GM19328 (cell line): ENCODE data around the gene KCNK15.

Source experiments
- ATAC-seq: cut with Tn5 transposase; IDR thresholded peaks from one replicate; pipeline ENCODE4 v1.9.1; 2021; ENCODE audit warnings: mild to moderate bottlenecking, moderate library complexity; ENCODE audit not compliant: unreplicated experiment

Gene KCNK15

GRCh38 chr20:44715499-44716308, 30.0 kb upstream of the KCNK15 start:
- ATAC-seq = no peak

GRCh38 chr20:44716309-44717106, 29.2 kb upstream of the KCNK15 start:
- no peak for ATAC-seq

- ATAC-seq = no peak
Measured at GRCh38 chr20:44717986-44718385, 27.7 kb upstream of the KCNK15 start.

DNA sequence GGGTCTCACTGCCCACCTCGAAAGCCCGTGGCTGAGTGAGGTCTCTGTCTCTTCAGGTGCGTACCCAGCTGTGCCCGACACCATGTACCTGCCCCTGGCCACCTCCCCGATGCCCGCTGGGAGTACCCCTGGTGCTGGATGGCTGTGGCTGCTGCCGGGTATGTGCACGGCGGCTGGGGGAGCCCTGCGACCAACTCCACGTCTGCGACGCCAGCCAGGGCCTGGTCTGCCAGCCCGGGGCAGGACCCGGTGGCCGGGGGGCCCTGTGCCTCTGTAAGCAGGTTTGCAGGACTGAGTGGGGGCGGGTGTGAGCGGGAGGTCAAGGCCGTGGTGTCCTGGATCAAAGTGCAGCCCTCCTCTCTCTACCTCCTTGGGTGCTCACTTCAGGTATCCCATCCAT, 25.8 kb upstream of the KCNK15 start:
- no peak for ATAC-seq

DNA sequence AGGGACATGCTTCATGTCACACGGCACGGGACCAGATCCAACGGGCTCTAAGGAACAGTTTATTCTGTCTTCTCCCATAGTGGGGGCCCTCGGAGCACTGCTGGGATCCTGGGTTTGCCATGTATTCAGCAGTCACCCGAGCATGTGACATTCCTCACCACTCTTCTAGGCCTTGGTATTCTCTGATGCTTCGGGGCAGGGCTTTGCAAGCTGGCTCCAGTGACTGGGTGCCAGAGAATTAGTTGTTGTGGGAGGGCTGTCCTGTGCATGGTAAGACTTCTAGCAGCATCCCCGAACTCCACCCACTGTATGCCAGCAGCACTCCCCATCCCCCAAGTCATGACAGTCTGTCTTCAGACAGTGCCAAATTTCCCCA, 25.1 kb upstream of the KCNK15 start:
- no peak for ATAC-seq

- ATAC-seq = no peak
Measured at GRCh38 chr20:44720997-44721784, 24.5 kb upstream of the KCNK15 start.

DNA sequence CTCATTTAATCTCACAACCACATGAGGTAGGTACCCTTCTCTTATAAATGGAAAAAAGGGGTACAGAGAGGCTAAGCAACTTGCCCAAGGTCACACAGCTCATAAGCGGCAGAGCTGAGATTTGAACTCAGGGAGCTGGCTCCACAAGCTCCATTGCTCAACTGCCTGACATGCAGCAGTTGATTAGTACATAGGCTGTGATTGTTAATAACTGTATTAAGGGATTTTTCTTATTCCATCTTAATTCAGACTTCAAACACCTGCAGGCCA, 23.9 kb upstream of the KCNK15 start:
- no peak for ATAC-seq

DNA sequence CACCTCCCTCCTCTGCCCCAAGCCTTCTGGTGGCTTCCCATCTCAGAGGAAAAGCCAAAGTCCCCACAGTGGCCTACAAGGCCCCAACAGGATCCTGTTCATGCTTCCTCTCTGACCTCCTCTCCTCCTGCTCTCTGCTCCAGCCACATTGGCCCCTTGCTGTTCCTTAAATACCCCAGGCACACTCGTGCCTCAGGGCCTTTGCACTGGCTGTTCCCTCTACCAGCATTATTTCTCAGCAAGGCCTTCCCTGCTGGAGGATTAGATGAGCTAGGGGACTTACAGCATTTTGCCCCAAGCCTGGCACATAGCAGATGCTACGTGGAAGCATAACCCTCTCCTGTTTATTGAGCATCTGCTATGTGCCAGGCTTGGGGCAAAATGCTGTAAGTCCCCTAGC, 22.7 kb upstream of the KCNK15 start:
- ATAC-seq = no peak

GRCh38 chr20:44723391-44723790, 22.3 kb upstream of the KCNK15 start:
- no peak for ATAC-seq

GRCh38 chr20:44723798-44724362, 21.8 kb upstream of the KCNK15 start:
- no peak for ATAC-seq

DNA sequence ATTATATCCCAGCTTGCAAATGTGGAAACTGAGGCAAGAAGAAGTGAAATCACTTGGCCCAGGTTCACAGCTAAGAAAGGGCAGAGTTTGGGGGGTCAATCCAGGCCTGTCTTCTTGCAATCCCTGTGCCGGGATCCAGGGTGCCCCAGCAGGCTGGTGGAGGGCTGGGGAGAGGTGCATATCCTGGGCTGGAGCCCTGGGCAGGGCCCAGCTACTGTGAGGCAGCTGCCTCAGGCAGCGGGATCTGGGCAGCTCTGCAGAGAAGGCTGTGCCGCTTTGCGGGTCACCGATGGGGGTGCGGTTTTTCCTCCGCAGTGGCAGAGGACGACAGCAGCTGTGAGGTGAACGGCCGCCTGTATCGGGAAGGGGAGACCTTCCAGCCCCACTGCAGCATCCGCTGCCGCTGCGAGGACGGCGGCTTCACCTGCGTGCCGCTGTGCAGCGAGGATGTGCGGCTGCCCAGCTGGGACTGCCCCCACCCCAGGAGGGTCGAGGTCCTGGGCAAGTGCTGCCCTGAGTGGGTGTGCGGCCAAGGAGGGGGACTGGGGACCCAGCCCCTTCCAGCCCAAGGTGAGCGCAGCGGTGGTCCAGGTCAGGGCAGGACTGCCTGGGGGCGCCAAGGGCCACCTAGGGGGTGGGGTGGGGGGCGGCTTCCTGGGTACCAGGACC, 21.1 kb upstream of the KCNK15 start:
- ATAC-seq = no peak

DNA sequence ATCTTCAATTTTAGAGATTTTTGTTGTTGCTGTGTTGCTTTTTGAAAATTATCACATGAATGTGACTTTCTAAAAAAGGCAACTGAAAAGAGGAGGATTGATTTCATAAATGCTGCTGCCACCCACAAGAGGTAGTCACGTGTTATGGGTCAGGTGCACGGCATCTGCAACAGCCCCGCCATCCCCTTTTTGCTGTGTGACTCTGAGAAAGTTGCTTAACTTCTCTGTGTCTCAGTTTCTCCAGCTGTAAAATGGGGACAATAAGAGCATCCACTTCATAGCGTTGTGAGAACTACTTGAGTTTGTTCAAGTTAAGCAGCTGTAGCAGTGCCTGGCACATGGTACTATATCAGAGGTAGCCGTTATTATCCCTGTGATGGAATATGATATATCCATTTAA, 19.8 kb upstream of the KCNK15 start:
- ATAC-seq = no peak

GRCh38 chr20:44727039-44727438, 18.6 kb upstream of the KCNK15 start:
- ATAC-seq = no peak

- no peak for ATAC-seq
Measured at GRCh38 chr20:44727651-44728050, 18.0 kb upstream of the KCNK15 start.

- ATAC-seq = no peak
Measured at GRCh38 chr20:44728801-44729443, 16.7 kb upstream of the KCNK15 start.

DNA sequence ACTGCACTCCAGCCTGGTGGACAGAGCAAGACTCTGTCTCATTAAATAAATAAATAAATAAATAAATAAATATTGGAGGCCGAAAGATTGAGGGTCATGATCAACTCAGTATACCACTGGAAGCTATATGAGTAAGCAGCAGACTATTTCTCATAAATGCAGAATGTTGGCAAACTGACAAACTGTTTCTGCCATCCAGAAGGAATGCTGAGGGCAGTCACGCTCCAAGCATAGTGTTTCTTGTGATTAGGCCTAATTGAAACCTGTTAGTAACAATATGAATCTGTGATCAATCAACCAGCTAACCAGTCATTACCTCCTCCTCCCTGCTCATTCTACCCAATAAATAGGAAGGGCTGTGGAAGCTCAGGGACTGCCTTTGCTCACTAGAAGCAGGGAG, 15.2 kb upstream of the KCNK15 start:
- ATAC-seq = no peak

DNA sequence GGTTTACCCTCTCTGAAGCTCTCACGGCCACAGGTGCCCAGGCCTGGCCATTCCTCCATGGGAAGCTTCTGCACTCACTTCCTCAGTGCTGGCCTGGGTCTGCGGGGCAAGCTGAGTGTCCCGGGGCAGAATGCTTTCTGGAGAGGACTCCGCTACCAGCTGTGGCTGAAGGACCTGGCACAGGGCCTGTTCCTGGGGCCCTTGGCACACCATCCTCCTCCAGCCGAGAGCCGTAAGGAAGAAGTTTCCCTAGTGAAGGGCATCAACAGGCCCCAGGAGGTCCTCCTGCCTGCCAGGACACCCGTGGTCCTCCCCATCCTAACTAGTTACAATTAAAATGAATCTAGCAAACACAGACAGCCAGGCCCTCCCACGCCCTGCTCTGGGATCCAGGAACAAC, 14.0 kb upstream of the KCNK15 start:
- no peak for ATAC-seq

DNA sequence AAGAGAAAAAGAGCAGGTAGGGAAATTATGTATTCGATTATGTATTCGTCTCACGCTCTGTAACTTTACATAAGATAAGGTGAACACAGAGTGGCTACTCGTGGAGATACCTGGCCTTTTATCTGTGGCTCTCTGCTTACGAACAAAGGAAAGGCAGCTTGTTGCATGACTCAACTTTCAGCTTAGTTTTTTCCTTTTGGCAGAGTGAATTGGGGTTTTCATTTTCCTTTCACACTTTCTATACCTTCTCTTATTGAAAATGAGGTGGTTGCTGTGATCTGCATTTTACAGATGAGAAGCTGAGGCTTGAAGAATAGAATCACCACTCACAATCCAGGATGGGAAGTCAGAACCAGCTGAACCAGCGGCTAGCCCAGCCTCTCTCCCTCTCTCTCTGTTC, 13.3 kb upstream of the KCNK15 start:
- ATAC-seq = no peak

DNA sequence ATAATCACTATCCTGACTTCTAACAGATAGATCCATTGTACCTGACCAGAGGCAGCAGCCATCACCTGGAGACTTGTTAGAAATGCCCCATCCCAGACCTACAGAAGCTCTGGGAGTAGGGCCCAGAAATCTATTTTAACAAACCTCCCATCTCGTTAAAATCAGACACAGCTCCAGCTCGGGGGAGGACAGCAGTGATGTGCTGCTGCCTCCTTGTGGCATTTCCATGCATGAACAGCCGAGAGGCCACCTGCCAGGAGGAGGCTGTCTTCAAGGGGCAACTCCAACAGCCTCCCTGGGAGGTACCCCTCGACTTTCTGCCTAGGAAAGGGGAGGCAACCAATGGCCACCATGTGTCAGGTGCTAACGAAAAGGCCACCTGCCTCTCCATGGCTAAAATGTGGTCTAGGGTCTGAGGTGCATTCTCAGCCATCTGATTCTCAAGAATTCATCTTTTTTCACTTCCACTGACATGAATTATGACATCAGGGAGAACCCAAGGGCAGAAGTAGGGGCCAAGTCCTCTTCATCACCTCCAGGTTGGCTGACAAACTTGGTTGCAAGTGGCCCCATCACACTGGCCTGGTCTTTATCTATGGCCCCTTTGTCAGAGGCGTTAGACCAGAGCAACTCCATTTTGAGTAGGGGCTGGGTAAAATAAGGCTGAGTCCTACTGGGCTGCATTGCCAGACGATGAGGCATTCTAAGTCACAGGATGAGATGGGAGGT, 12.2 kb upstream of the KCNK15 start:
- ATAC-seq = no peak

GRCh38 chr20:44734938-44735337, 10.7 kb upstream of the KCNK15 start:
- no peak for ATAC-seq
